Measurements from ENCODE around the gene MATN3. TPM values are rescaled to one million over a fixed set of nuclear protein-coding genes. Genes with fewer than 3 reads are reported as not detected.

The MATN3 gene
- total and polyA plus RNA-seq, 2 of the 13 experiments (the other 11 are each of a cell fraction or from before 2014, with no cell fraction given), result 36.1 to 208 TPM

DNA sequence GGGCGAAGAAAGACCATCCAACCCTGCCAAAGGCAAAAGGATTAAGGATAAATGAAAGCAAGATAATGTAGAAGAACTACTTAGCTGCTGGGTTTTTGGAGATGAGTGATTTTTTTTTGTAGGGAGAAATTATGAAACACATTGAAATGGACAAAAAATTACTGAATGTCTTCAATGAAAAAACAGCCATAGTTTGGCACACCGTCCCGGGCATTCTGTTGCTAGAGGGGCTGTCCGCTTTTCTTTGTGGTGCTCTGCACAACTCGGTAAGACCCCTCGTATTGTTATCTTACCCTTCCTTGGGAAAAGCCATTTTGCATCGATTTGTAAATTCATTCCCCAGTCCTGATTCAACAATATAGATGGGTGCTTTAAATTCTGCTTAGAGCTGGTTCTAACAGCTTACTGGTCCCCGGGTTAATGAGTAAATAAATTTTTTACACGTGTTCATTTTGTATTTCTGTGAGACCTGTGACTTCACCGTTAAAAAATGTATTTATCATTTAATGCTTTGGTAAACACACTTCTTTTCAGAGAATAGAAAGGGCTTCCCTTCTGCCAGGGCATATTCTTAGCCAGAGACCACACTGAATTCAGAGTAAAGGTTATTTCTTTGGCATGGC is 39.9 kb upstream of the MATN3 start (continued):
- TF ChIP-seq, protein P1, sequence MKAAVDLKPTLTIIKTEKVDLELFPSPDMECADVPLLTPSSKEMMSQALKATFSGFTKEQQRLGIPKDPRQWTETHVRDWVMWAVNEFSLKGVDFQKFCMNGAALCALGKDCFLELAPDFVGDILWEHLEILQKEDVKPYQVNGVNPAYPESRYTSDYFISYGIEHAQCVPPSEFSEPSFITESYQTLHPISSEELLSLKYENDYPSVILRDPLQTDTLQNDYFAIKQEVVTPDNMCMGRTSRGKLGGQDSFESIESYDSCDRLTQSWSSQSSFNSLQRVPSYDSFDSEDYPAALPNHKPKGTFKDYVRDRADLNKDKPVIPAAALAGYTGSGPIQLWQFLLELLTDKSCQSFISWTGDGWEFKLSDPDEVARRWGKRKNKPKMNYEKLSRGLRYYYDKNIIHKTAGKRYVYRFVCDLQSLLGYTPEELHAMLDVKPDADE (CRISPR knock-in tag; IDR thresholded peaks at IDR 0.05), result no peak
- TF ChIP-seq ZNF790 (CRISPR knock-in tag; IDR thresholded peaks at IDR 0.05; ENCODE audit: borderline replicate concordance) (no peak), KLF15 (CRISPR knock-in tag; IDR thresholded peaks at IDR 0.05; ENCODE audit: borderline replicate concordance) (no peak), CBX5 (CRISPR knock-in tag; IDR thresholded peaks at IDR 0.05; ENCODE audit: borderline replicate concordance) (no peak), CHD4 (IDR thresholded peaks at IDR 0.05; ENCODE audit: borderline replicate concordance, low read length) (peak; percentile 60; the same call in 1 of the 2 replicates), YEATS2 (CRISPR knock-in tag; IDR thresholded peaks at IDR 0.05; ENCODE audit: borderline replicate concordance) (no peak; the same call in 1 of the 2 replicates), ZNF30 (CRISPR knock-in tag; IDR thresholded peaks at IDR 0.05) (no peak; the same call in 1 of the 2 replicates), FOXK1 (CRISPR knock-in tag; IDR thresholded peaks at IDR 0.05; ENCODE audit: borderline replicate concordance, low read depth) (0 out of 2 replicates have a peak, but pooled peaks have one; percentile 18), ZNF878 (CRISPR knock-in tag; IDR thresholded peaks at IDR 0.05) (no peak), NAIF1 (CRISPR knock-in tag; IDR thresholded peaks at IDR 0.05; ENCODE audit: borderline replicate concordance) (no peak), ZNF782 (CRISPR knock-in tag; IDR thresholded peaks at IDR 0.05; ENCODE audit: borderline replicate concordance) (no peak), SP2 (CRISPR knock-in tag; IDR thresholded peaks at IDR 0.05) (no peak)
- TF ChIP-seq, protein P2, sequence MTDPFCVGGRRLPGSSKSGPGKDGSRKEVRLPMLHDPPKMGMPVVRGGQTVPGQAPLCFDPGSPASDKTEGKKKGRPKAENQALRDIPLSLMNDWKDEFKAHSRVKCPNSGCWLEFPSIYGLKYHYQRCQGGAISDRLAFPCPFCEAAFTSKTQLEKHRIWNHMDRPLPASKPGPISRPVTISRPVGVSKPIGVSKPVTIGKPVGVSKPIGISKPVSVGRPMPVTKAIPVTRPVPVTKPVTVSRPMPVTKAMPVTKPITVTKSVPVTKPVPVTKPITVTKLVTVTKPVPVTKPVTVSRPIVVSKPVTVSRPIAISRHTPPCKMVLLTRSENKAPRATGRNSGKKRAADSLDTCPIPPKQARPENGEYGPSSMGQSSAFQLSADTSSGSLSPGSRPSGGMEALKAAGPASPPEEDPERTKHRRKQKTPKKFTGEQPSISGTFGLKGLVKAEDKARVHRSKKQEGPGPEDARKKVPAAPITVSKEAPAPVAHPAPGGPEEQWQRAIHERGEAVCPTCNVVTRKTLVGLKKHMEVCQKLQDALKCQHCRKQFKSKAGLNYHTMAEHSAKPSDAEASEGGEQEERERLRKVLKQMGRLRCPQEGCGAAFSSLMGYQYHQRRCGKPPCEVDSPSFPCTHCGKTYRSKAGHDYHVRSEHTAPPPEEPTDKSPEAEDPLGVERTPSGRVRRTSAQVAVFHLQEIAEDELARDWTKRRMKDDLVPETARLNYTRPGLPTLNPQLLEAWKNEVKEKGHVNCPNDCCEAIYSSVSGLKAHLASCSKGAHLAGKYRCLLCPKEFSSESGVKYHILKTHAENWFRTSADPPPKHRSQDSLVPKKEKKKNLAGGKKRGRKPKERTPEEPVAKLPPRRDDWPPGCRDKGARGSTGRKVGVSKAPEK (CRISPR knock-in tag; IDR thresholded peaks at IDR 0.05; ENCODE audit: borderline replicate concordance), result 0 out of 2 replicates have a peak, but pooled peaks have one; percentile 44
- TF ChIP-seq, protein P3, sequence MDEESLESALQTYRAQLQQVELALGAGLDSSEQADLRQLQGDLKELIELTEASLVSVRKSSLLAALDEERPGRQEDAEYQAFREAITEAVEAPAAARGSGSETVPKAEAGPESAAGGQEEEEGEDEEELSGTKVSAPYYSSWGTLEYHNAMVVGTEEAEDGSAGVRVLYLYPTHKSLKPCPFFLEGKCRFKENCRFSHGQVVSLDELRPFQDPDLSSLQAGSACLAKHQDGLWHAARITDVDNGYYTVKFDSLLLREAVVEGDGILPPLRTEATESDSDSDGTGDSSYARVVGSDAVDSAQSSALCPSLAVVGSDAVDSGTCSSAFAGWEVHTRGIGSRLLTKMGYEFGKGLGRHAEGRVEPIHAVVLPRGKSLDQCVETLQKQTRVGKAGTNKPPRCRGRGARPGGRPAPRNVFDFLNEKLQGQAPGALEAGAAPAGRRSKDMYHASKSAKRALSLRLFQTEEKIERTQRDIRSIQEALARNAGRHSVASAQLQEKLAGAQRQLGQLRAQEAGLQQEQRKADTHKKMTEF (CRISPR knock-in tag; IDR thresholded peaks at IDR 0.05), result no peak
- TF ChIP-seq, protein P4, sequence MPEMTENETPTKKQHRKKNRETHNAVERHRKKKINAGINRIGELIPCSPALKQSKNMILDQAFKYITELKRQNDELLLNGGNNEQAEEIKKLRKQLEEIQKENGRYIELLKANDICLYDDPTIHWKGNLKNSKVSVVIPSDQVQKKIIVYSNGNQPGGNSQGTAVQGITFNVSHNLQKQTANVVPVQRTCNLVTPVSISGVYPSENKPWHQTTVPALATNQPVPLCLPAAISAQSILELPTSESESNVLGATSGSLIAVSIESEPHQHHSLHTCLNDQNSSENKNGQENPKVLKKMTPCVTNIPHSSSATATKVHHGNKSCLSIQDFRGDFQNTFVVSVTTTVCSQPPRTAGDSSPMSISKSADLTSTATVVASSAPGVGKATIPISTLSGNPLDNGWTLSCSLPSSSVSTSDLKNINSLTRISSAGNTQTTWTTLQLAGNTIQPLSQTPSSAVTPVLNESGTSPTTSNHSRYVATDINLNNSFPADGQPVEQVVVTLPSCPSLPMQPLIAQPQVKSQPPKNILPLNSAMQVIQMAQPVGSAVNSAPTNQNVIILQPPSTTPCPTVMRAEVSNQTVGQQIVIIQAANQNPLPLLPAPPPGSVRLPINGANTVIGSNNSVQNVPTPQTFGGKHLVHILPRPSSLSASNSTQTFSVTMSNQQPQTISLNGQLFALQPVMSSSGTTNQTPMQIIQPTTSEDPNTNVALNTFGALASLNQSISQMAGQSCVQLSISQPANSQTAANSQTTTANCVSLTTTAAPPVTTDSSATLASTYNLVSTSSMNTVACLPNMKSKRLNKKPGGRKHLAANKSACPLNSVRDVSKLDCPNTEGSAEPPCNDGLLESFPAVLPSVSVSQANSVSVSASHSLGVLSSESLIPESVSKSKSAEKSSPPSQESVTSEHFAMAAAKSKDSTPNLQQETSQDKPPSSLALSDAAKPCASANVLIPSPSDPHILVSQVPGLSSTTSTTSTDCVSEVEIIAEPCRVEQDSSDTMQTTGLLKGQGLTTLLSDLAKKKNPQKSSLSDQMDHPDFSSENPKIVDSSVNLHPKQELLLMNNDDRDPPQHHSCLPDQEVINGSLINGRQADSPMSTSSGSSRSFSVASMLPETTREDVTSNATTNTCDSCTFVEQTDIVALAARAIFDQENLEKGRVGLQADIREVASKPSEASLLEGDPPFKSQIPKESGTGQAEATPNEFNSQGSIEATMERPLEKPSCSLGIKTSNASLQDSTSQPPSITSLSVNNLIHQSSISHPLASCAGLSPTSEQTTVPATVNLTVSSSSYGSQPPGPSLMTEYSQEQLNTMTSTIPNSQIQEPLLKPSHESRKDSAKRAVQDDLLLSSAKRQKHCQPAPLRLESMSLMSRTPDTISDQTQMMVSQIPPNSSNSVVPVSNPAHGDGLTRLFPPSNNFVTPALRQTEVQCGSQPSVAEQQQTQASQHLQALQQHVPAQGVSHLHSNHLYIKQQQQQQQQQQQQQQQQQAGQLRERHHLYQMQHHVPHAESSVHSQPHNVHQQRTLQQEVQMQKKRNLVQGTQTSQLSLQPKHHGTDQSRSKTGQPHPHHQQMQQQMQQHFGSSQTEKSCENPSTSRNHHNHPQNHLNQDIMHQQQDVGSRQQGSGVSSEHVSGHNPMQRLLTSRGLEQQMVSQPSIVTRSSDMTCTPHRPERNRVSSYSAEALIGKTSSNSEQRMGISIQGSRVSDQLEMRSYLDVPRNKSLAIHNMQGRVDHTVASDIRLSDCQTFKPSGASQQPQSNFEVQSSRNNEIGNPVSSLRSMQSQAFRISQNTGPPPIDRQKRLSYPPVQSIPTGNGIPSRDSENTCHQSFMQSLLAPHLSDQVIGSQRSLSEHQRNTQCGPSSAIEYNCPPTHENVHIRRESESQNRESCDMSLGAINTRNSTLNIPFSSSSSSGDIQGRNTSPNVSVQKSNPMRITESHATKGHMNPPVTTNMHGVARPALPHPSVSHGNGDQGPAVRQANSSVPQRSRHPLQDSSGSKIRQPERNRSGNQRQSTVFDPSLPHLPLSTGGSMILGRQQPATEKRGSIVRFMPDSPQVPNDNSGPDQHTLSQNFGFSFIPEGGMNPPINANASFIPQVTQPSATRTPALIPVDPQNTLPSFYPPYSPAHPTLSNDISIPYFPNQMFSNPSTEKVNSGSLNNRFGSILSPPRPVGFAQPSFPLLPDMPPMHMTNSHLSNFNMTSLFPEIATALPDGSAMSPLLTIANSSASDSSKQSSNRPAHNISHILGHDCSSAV (CRISPR knock-in tag; IDR thresholded peaks at IDR 0.05; ENCODE audit: borderline replicate concordance), result 0 out of 2 replicates have a peak, but pooled peaks have one; percentile 8

All from HepG2 (cell line).